GM12875 (cell line): ENCODE measurements around the gene NFAT5.

Experiments
- H3K4me3 ChIP-seq: one replicate; pipeline ENCODE4 v1.5.1; 2011; ENCODE audit warnings: low read depth, low read length, control low read depth
- TF ChIP-seq, protein P1 (sequence below): IDR thresholded peaks from 2 replicates; pipeline ENCODE4 v1.5.1; 2011; ENCODE audit warnings: low read depth, mild to moderate bottlenecking, control low read depth, inconsistent platforms, low read length, moderate library complexity, borderline replicate concordance; ENCODE audit not compliant: insufficient read depth

The NFAT5 gene

DNA sequence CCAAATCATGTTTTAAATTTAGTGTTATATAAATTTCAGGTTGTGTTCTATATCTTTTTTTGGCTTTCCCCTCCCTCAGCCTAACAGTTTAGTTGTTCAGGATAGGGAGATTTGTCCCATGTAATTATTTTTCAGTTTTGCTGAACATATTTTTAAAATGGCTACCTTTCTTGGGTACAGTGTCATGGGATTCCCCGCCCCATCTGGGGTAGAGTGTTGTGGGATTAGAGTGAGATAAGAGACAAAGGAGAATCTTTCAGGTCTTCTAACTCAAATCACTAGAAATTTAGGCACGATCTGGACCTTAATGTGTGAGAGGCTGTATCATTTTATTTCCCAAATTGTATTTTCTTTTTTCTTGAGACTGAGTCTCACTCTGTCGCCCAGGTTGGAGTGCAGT, 24.8 kb downstream of the NFAT5 start:
- no peak overlapping the region for H3K4me3 ChIP-seq

DNA sequence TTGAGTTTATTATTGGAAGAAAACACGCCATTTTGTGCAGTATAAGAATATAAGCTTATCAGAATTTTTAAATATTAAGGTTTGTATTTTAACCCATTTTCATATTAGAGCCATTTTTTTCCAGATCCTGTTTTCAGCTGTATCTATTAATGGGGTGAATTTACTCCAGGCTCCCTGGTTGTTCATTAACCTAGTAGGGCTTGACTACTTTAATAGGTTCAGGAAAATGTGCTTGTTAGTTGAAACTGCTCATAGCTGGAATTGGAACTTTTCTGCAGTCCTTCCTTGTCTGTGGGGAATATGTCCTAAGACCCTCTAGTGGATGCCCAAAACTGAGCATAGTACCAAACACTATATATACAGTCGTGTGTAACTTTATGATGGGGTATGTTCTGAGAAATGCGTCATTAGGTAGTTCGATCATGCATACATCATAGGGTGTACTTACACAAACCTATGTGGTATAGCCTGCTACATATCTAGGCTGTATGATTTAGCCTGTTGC, 28.0 kb downstream of the NFAT5 start:
- TF ChIP-seq, protein P1, sequence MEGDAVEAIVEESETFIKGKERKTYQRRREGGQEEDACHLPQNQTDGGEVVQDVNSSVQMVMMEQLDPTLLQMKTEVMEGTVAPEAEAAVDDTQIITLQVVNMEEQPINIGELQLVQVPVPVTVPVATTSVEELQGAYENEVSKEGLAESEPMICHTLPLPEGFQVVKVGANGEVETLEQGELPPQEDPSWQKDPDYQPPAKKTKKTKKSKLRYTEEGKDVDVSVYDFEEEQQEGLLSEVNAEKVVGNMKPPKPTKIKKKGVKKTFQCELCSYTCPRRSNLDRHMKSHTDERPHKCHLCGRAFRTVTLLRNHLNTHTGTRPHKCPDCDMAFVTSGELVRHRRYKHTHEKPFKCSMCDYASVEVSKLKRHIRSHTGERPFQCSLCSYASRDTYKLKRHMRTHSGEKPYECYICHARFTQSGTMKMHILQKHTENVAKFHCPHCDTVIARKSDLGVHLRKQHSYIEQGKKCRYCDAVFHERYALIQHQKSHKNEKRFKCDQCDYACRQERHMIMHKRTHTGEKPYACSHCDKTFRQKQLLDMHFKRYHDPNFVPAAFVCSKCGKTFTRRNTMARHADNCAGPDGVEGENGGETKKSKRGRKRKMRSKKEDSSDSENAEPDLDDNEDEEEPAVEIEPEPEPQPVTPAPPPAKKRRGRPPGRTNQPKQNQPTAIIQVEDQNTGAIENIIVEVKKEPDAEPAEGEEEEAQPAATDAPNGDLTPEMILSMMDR, result no peak
- no peak overlapping the region for H3K4me3 ChIP-seq

More for the DNA sequence above, 24.8 kb downstream of the NFAT5 start:
- TF ChIP-seq, protein P1, result no peak

DNA sequence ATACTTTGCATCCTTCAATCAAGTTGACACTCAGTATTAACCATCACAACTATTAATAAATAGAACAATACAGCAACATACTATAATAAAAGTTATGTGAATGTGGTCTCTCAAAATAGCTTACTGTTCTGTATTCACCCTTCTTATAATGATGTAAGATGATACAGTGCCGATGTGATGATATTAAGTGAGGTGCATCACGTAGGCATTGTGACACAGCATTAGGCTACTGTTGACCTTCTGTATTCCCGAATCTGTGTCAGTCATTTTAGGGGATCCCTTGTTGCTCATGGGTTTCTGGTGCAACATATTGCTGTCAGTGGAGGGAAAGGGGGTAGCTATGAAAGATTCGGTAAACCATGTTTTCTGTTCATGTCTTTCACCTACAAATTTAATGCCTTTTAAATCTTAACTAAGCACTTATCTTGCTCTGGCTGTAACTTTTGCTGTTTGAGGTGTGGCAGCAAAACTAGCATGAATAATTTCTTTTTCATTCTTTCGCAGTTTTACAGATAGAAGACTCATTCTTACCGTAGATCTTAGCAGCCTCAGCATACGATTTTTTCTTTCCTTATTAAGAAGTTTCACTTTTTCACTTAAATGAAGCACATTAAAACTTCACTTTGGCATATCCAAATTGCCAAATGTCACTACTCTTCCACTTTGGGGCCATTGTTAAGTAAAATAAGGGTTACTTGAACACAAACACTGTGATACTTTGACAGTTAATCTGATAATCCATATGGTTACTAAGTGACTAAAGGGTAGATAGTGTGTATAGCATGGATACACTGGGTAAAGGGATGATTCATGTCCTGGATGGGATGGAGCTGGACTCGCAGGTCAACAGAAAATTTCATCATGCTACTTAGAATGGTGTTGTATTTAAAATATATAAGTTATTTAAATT, 29.6 kb downstream of the NFAT5 start:
- no peak overlapping the region for H3K4me3 ChIP-seq
- TF ChIP-seq, protein P1, result no peak

DNA sequence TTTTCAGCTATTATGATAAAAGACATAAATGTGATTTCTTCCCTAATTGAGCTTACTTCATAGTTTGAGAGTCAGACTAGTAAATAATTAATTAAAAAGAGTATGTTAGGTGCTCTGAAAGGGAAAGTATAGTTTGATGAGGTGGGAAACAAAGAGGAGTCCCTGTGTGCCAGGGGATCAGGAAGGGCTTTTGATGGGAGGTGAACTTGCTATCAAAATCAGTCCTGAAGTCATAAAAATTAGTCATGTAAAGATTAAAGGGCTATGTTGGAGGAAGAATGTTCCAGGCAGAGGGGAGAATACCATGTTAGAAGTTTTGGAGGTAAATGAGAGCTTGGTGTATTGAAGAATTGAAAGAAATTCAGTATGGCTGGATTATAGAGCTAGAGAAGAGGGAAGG, 31.0 kb downstream of the NFAT5 start:
- TF ChIP-seq, protein P1, result no peak
- no peak overlapping the region for H3K4me3 ChIP-seq

DNA sequence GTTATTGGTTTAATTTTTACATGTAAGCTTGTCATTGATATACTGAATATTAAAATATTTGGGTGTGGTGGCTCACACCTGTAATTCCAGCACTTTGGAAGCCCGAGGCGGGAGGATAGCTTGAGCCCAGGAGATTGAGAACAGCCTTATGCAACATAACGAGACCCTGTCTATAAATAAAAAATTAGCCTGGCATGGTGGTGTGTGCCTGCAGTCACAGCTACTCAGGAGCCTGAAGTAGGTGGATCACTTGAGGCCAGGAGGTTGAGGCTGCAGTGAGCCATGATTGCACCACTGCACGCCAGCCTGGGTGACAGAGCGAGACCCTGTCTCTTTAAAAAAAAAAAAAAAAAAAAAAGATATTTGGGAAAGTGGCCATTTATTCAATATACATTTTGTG, 32.3 kb downstream of the NFAT5 start:
- H3K4me3 ChIP-seq, result no peak overlapping the region
- TF ChIP-seq, protein P1, result no peak

DNA sequence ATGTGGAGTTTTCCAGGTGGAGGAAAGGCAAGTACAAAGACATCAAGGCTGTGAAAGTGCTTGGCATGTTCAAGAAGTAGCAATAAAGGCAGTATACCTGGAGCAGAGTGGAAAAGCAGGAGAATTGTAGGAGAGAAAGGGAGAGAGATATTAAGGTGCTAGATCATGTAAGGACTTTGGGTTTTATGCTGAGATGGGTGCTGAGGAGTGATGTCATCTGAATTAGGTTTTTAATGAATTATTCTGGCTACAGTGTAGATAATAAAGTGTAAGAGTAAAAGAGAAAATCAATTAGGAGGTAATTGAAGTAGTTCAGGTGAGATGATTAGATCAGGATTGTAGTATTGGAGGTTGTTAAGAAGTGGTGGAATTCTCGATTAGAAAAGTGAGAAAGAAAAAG, 34.0 kb downstream of the NFAT5 start:
- TF ChIP-seq, protein P1, result no peak
- no peak overlapping the region for H3K4me3 ChIP-seq

DNA sequence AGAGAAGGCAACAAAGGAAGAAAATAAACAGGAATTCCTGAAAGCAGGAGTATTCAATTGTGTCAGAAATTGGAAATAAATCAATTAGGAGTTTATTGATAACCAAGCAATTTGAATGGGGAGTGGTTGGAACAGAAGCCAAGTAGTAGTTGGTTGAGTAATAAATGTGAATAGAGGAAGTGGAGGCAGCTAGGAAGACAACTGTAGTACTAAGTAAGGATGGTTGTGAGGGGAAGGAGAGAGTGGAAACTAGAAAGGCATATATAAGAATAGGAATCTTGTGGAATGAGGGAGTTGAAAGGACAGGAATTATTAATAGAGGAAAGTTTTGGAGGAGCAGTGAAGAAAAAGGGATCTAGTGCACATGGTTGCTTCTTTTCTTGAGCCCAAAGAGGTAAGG, 34.4 kb downstream of the NFAT5 start:
- TF ChIP-seq, protein P1, result no peak
- H3K4me3 ChIP-seq, result no peak overlapping the region
